A673 (cell line): ENCODE data around the gene ENDOG. TPM values are rescaled to one million over a fixed set of nuclear protein-coding genes. Genes with fewer than 3 reads are reported as not detected.

Experiments used
- BruUV-seq: library from RNA; stranded (reverse); fragments of 400-500 nt; replicated peaks from 2 replicates; lab custom pipeline; 2021; lab: Mats Ljungman, UMichigan
- CTCF ChIA-PET: fragments of 300-600 bp; sonication (Branson Sonifier 250); formaldehyde crosslinking; loops from one replicate; lab custom pipeline; 2022; ENCODE audit warnings: antibody characterized with exemption; lab: Charles Lee
- POLR2A ChIA-PET: fragments of 300-600 bp; sonication (Branson Sonifier 250); formaldehyde crosslinking; loops from one replicate; lab custom pipeline; 2022; ENCODE audit warnings: antibody characterized with exemption; ENCODE audit not compliant: low non-redundant PET; lab: Charles Lee
- DNase-seq: peaks from one replicate; pipeline ENCODE4 v3.0.0-alpha.2; 2015; ENCODE audit warnings: low spot score
- H3K27ac ChIP-seq: fragments of 200-600 bp; sonication (generic); 2 replicates; pipeline ENCODE4 v1.5.1; 2016; ENCODE audit warnings: mixed run types, low read depth, mild to moderate bottlenecking, mixed read lengths, antibody characterized with exemption, low read length; ENCODE audit not compliant: poor library complexity, severe bottlenecking
- H3K27me3 ChIP-seq: fragments of 200-600 bp; sonication (generic); replicated peaks from 2 replicates; pipeline ENCODE4 v1.6.1; 2017; ENCODE audit warnings: mixed run types, low read depth, mild to moderate bottlenecking, mixed read lengths, antibody characterized with exemption, low read length; ENCODE audit not compliant: insufficient read depth, poor library complexity
- H3K36me3 ChIP-seq: fragments of 200-600 bp; sonication (generic); 2 replicates; pipeline ENCODE4 v1.6.1; 2016; ENCODE audit warnings: mixed run types, mild to moderate bottlenecking, mixed read lengths, antibody characterized with exemption, low read length; ENCODE audit not compliant: insufficient read depth, poor library complexity, severe bottlenecking
- H3K4me1 ChIP-seq: fragments of 200-600 bp; sonication (generic); 2 replicates; pipeline ENCODE4 v1.6.1; 2017; ENCODE audit warnings: mixed run types, mild to moderate bottlenecking, mixed read lengths, antibody characterized with exemption, low read length; ENCODE audit not compliant: insufficient read depth, poor library complexity, severe bottlenecking
- H3K4me3 ChIP-seq: fragments of 200-600 bp; sonication (generic); 2 replicates; pipeline ENCODE4 v1.5.1; 2016; ENCODE audit warnings: low read depth, mixed run types, mild to moderate bottlenecking, mixed read lengths, low read length; ENCODE audit not compliant: poor library complexity, severe bottlenecking
- H3K9me3 ChIP-seq: fragments of 200-600 bp; sonication (generic); 2 replicates; pipeline ENCODE4 v1.6.1; 2016; ENCODE audit warnings: mixed run types, low read depth, mild to moderate bottlenecking, mixed read lengths, antibody characterized with exemption, low read length; ENCODE audit not compliant: poor library complexity, severe bottlenecking
- CTCF ChIP-seq: fragments of 300-800, 200-600 bp; sonication (generic); conservative IDR thresholded peaks from 2 replicates; pipeline ENCODE4 v1.5.1; 2017; ENCODE audit warnings: low read depth, mild to moderate bottlenecking, antibody characterized with exemption, low read length, moderate library complexity, mixed read lengths
- EZH2 ChIP-seq: fragments of 200-600 bp; sonication (generic); IDR thresholded peaks from 2 replicates; pipeline ENCODE4 v1.6.1; 2017; ENCODE audit warnings: borderline replicate concordance, low read depth, mild to moderate bottlenecking, mixed read lengths, antibody characterized with exemption, low read length; ENCODE audit not compliant: poor library complexity, severe bottlenecking
- intact Hi-C: fragments of 100-400 bp; cut with micrococcal nuclease; formaldehyde crosslinking; loops from one replicate; pipeline ENCODE4 v1.10.0; 2022; ENCODE audit not compliant: unreplicated experiment
- total RNA-seq: library from RNA; stranded (reverse); gene quantifications from 2 replicates; pipeline ENCODE4 v1.2.3, GENCODE V29; 2021

Gene ENDOG
- total RNA-seq, 1 experiment from 2014 or later, result 46.7 TPM

- peaks cover 7% of the 10 kb centered on the region for H3K4me1 ChIP-seq
- no peaks in the 10 kb centered on the region for H3K27me3 ChIP-seq
- H3K36me3 ChIP-seq, result peaks cover 36% of the 10 kb centered on the region
- POLR2A ChIA-PET, result interaction anchor here (0.6 kb wide), 1 partner anchor 118 kb away, joined by 4 read pairs; the partner anchor contains the start of gene PKN3
- peak overlapping the region; percentile 87 for H3K27ac ChIP-seq
- no peaks in the 10 kb centered on the region for H3K9me3 ChIP-seq
- CTCF ChIA-PET, result interaction anchor here (0.6 to 1.0 kb wide), 2 partner anchors 10 to 846 kb away, joined by 3 to 6 read pairs; partner anchors contain the start of gene PRRX2
- TSS peak; percentile 45 for BruUV-seq
- H3K4me3 ChIP-seq, result peak overlapping the region; percentile 73
- DNase-seq, result peak; percentile 91
- intact Hi-C loops, result no loop called here
- TF ChIP-seq EZH2 (no peak), CTCF (no peak)
These were observed 1.7 kb downstream of the ENDOG start for GRCh38 chr9:128819716-128820664.

GRCh38 chr9:128820665-128821583 is 2.6 kb downstream of the ENDOG start:
- Histone ChIP-seq H3K4me1 (peaks cover 7% of the 10 kb centered on the region), H3K4me3 (no peak overlapping the region), H3K36me3 (peaks cover 44% of the 10 kb centered on the region), H3K9me3 (no peaks in the 10 kb centered on the region), H3K27ac (peak overlapping the region; percentile 53), H3K27me3 (no peaks in the 10 kb centered on the region)
- BruUV-seq, result no TSS peak
- ChIA-PET CTCF (interaction anchor here (0.6 kb wide), 1 partner anchor 845 kb away, joined by 3 read pairs; the partner anchor contains the start of gene PRRX2), POLR2A (interaction anchor here (0.6 kb wide), 1 partner anchor 9 kb away, joined by 3 read pairs; the partner anchor contains the start of gene SPOUT1)
- TF ChIP-seq CTCF (no peak), EZH2 (no peak)
- no peak for DNase-seq
- intact Hi-C loops, result no loop called here
